ENCODE results near the gene CIROP. TPM values are rescaled to one million over a fixed set of nuclear protein-coding genes. Genes with fewer than 3 reads are reported as not detected.
A peak's percentile ranks its signal among the peaks of the same experiment; 100 is the strongest.

Gene CIROP
- total and polyA plus RNA-seq, 9 of the 15 experiments (the other 6 are each of a cell fraction or from before 2014, with no cell fraction given) = not detected

DNA sequence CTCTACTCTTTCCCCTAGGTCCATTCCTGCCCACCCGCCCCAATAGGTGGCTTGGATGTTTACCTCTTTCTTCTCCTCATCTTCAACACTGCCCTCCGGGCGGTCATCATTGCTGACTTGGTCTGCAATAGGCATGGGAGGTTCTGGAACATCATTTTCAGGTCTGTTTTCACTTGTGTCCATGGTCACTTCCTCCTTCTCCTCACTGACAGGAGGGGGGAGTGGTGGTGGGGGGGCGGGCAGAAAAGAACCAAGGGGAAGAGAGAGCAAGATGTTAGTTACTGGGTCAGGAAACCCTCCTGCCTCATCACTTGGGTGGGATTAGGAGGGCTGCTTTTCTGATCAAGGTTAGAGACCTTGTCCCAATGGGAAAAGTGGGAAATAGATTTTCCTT lies 35.4 kb downstream of the CIROP start:
- Histone ChIP-seq H3K36me3 (ENCODE audit: control insufficient read depth, insufficient read depth, low read length) (peaks cover 76% of the 10 kb centered on the region), H3K9me1 (ENCODE audit: control insufficient read depth, insufficient read depth, low read length) (peaks cover 5% of the 10 kb centered on the region), H3K9ac (ENCODE audit: insufficient read depth in 1 of 2, low read depth in 2 of 2, low read length in 2 of 2) (no peak overlapping the region; a peak in 2 of 4 replicates), H3K4me2 (ENCODE audit: insufficient read depth, low read length) (0 out of 2 replicates have a peak overlapping the region, but pooled peaks have one; percentile 34), H2AFZ (ENCODE audit: low read depth, low read length) (no peak overlapping the region), H3K79me2 (ENCODE audit: control insufficient read depth, insufficient read depth, low read length) (peaks cover 68% of the 10 kb centered on the region), H3K4me1 (replicated peaks in 1 of 2; ENCODE audit: control insufficient read depth in 2 of 2, insufficient read depth in 2 of 2, low read length in 2 of 2) (peaks cover 20 to 26% of the 10 kb centered on the region in 2 experiments), H3K9me3 (replicated peaks; ENCODE audit: control insufficient read depth, insufficient read depth, low read depth, low read length) (no peaks in the 10 kb centered on the region), H3K4me3 (no peak overlapping the region), H3K27me3 (ENCODE audit: control insufficient read depth in 2 of 2, insufficient read depth in 2 of 2, low read length in 2 of 2) (no peaks in the 10 kb centered on the region), H4K20me1 (replicated peaks; ENCODE audit: control insufficient read depth, insufficient read depth, low read length) (peaks cover 14% of the 10 kb centered on the region; the same call in 1 of the 2 replicates), H3K27ac (ENCODE audit: extremely low read depth, low read depth, low read length) (peak overlapping the region; percentile 17; the same call in 1 of the 3 replicates)
- no TSS peak for BruUV-seq (replicated peaks)
- ChIA-PET POLR2A (interaction anchor here (0.6 to 4.6 kb wide), 16 partner anchors 9 to 511 kb away, joined by 3 to 25 read pairs (median 5); partner anchors contain the start of genes ACIN1, C14orf119, CDH24 and CIROP), CTCF (ENCODE audit: low intra/inter-chr PET ratio) (interaction anchor here (0.8 to 7.2 kb wide), 10 partner anchors 10 to 232 kb away, joined by 3 to 109 read pairs (median 6); partner anchors contain the start of gene CIROP)
- FAIRE-seq = no peak
- no peak for ATAC-seq
- TF ChIP-seq HDGF (IDR thresholded peaks at IDR 0.05) (no peak), ZNF347 (CRISPR knock-in tag; IDR thresholded peaks at IDR 0.05; ENCODE audit: low read depth) (no peak), SPI1 (IDR thresholded peaks at IDR 0.05; ENCODE audit: borderline replicate concordance, low read depth, low read length) (peak; percentile 48; the same call in 1 of the 2 replicates), ELF2 (CRISPR knock-in tag; IDR thresholded peaks at IDR 0.05) (no peak), MEF2D (tag; conservative IDR thresholded peaks at IDR 0.05; ENCODE audit: low read depth) (no peak), XRCC4 (IDR thresholded peaks at IDR 0.05; ENCODE audit: extremely low read depth, insufficient read depth, insufficient read length) (no peak)
- TF ChIP-seq, protein P1, sequence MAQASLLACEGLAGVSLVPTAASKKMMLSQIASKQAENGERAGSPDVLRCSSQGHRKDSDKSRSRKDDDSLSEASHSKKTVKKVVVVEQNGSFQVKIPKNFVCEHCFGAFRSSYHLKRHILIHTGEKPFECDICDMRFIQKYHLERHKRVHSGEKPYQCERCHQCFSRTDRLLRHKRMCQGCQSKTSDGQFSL (CRISPR knock-in tag; IDR thresholded peaks at IDR 0.05) = no peak; the same call in 1 of the 2 replicates
- TF ChIP-seq, protein P1 (tag; IDR thresholded peaks at IDR 0.05) = peak in 1 of 2 experiments; percentile 51; a peak in 1 of 4 replicates
- in situ Hi-C loops (cut with MboI) (loop anchor here (5.0 kb wide), 1 partner anchor 38 kb away; no protein-coding TSS in a partner anchor), intact Hi-C loops (cut with micrococcal nuclease) (loop anchor here (1.0 kb wide), 2 partner anchors 40 to 118 kb away; no protein-coding TSS in a partner anchor)
- WGBS (ENCODE audit: insufficient coverage, low coverage, missing lambda C conversion rate) = 87% methylated on average over 3 of the region's 4 CpGs
- DNase-seq (ENCODE audit: extremely low read depth in 1 of 4, low spot score in 3 of 4) = no peak

All from K562 (cell line).